ELR (cell line): ENCODE data around the gene KIAA1143.

Experiments used
- DNase-seq: peaks from one replicate; pipeline ENCODE4 v3.0.0-alpha.2; 2015; ENCODE audit warnings: low read depth

The KIAA1143 gene

DNA sequence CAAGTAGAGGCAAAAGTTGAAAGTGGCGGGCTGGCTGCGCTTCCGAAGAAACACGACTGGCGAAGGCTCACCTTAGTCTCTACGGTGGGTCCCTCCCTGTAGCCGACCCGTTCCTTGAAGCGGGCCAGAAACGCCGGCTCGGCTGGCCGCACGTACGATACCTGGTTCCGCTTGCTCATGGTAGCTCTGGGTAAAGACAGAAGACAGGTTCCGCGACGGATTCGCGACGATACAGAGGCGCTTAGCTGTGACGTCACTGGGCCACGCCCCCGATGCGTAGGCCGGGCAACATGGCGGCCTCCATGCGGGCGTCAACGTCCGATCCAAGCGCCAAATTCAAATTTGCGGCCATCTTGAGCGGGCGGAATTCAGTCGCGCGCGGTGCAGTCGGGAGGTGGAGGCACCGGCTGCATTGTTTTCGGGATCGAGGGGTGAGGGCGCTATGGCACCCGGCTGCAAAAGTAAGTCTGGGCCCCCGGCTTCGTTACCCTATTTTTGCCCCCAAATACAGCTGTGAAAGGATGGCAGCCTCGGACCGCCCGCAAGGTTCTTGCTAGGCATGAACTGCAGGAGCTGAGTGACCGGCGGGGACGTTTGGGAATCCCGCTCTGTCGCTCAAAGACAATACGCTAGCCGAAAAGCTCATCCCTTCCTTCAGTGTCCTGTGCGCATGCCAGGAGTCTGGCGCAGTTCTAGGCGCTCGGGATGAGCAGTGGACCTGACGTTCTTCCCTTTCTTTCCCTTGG lies at the start of gene KIAA1143, which contains the start of gene KIF15:
Gene KIAA1143, minus strand, starts transcription at position 196 of the 746 bp plus-strand sequence. Its CDS starts 17 bp downstream, at position 179.
Gene KIF15, plus strand, starts transcription at position 371 of the 746 bp plus-strand sequence. Its CDS starts 72 bp downstream, at position 443.
- DNase-seq = peak; percentile 96

DNA sequence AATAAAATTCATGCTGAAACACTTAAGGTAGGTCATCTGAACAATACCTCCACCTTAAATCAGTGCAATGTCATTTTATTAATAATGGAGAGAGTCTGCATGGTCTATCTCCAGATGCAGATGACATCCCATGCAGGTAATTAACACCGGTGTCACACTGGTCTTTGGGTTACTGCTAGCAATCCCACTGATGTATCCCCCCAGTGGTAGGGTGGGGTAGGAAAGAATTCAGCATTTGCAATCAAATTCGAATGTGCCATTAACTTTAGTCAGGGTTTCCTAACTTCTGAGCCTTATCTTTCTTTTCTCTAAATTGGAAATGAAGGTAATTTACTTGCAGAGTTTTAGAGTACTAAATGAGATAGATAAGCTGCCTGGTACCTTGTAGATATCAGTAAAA lies 44.5 kb upstream of the KIAA1143 start:
- DNase-seq = no peak

DNA sequence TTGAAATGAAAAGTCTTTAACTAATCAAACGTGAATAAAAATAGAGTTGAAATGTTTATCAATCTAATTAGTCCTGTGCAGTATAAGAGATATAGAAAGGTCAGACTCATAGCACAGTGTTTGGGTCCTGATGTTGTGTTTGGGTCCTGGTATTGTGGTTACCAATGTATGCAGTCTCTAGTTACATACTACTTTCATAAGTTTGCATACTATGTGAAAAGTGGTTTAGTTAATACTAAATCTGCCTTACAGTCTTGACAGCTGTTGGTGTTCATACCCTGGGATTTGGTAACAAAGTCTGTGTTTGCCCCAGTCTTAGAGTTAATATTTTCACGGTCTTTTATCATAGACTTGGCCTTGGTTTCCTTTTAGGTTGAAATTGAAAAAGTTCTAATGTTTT lies 41.9 kb upstream of the KIAA1143 start:
- DNase-seq = no peak

DNA sequence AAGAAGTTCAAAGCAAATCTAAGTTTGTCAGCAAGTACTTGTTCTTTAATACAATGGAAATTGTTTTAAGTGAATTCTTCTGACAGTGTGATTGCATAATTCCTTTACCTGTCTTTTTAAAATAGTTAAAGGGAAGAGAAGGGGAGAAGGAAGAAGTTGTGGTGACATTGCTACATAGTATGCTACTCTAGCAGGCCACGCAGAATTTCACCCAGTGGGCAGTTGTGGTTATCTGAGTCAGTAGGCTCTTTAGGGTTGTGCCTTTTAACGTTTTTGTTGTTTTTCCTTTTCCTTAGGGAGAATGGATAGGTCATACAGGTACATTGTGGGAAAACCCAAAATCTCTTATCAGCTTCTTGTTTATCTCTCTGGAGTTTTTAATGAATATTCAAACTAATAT lies 40.6 kb upstream of the KIAA1143 start:
- no peak for DNase-seq

DNA sequence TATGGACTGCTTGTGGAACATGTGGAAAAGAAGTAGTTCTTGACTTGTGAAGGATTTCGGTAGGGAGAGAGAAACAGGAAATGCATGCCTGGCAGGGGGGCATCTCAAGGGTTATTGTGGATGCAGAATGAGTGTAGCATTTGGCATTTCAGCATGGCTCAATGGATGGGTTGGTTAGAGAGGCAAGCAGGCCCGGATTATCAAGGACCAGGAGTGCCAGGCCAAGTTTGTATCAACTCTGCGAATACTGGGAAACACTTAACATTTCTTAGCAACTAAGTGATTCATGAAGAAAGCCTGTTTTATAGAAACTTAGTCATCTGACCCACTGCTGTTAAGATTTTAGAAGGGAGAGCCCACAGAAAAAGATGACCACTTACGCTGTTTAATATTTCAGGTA lies 33.8 kb upstream of the KIAA1143 start:
- DNase-seq = peak; percentile 5

DNA sequence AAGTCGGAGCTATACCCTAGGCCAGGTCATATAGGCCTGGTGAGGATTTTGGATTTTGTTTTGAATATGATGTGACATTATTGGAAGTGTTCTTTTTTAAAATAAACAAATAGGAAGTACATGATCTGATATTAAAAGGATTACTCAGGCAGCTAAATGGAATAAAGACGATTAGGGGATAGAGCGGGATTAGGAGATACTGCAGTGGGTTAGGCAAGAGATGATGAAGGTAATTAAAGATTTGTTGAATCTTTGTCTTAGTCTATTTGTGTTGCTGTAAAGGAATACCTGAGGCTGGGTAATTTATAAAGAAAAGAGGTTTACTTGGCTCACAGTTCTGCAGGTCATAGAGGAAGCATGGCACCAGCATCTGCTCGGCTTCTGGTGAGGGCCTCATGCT lies 21.5 kb upstream of the KIAA1143 start:
- no peak for DNase-seq

DNA sequence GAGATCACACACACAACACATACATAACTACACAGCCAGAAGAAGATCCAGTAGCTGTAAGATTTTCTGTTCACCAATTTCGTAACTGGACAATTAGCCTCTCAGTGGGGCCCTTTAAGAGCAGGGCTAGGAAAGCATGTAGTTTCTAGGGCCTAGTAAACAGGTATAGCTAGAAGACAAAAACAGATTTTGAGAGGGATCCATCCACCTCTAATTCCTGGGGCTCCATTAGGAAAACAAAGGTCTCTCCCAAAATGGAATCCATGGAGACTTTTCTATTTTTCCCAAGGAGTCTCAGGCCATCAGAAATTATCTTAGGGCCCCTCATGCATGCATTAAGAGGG lies 10.7 kb upstream of the KIAA1143 start:
- no peak for DNase-seq

DNA sequence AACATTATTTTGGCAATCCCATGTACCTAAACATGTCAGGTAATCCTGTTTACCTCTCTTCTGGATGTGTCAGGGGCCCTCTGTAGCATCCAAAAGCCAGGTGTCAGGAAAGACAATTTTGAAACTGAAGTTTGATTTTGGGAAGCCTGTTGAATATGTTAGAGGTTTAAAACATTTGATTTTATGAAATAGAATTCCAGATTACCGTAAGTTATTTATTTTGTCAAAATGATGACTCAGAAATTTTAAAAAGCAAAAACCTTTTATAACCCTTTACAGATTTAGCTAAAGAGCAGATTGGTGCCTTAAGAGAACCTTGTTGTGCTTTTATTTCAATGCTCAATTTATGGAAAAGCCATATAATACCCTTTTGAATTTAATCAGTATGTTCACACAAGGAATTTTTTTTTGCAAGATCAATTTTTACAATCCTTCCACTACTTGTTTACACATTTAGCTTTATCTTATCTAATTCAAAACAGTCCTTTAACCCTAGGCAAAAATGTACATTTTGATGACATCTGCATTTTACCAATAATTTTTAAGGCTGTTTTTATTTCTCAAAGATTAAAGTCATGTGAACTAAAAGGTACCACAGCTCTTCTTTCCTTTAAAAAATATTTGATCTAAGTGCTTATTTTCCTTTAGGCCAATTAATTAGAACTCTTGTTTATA lies 10.1 kb upstream of the KIAA1143 start:
- no peak for DNase-seq

DNA sequence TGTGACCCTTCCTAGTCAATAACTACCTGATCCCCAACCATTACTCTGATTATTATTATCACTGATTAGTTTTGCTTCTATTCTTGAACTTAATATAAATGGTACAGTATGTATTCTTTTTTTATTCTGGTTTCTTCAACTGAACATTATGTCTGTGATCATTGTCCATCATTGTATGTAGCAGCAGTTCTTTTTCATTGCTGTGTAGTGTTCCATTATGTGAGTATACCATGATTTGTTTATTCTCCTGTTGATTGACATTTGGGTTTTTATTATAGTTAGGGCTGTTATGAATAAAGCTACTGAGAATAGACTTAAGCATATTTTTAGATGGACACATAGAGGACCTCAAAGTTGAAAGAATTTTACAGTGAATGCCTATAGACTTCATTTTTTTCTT lies 2.8 kb upstream of the KIAA1143 start:
- DNase-seq = no peak

DNA sequence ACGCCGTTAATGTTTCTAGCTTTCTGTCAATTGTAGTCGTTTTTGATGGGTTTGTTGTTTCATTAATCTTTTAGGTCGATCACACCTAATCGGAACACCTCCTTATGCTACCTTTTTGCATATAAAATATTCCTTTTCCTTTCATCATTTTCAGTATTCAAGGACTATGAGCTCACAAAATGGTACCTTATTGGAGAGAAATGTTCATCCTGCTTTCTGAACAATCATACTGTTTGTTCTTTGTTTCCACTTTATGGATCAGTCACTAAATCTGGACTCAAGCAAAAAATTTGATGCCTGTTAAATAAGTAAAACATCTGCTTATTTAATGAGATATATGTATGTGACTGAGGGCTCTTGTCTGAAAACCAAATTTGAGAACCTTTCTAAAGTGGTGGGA lies 1.3 kb upstream of the KIAA1143 start:
- DNase-seq = peak; percentile 1

DNA sequence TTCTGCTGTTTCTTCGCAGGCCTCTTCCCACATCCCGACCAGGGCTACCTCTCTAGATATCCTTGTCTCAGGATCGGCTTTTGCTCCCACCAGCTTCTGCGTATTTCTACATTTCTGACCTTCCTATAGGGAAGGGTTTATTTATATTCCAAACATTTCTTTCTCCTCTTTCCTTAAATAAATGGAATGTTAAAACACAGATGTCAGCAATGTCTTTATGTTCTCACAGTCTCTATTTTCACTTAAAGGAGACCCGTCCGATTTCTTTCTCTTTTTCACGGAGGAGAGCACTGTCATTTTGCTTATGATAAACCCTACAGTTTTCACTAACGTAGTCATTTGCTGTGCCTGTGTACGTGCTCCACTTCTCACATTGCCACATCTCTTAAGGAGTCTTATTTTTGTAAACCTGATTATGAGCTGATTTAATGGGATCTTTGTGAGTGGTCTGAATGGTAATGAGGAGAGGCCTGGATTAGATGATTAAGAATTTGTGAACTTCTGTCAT lies 805 bp upstream of the KIAA1143 start:
- DNase-seq = peak; percentile 36

DNA sequence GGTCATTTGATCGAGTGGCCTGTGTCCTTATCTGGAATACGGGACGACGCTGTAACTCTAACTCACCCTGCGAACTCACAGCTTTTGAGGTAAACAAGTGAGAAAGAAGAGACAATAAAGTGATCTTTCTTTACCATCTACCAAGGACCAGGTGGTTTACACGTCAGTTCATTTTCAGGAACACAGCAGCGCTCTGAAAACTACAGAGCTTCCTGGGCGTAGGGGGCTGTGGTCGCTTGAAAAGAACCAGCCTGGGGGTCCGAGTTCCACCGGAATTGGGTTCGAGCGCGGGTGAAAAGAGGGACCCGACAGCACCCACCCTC lies 357 bp downstream of the KIAA1143 start:
- DNase-seq = peak; percentile 9

DNA sequence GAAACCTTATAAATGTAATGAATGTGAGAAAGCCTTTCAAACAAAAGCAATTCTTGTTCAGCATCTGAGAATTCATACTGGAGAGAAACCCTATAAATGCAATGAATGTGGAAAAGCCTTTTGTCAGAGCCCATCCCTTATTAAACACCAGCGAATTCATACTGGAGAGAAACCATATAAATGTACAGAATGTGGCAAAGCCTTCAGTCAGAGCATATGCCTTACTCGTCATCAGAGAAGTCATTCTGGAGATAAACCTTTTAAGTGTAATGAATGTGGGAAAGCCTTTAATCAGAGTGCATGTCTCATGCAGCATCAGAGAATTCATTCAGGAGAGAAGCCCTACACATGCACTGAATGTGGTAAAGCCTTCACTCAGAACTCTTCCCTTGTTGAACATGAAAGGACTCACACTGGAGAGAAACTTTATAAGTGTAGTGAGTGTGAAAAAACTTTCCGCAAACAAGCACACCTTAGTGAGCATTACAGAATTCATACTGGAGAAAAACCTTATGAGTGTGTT lies 26.7 kb downstream of the KIAA1143 start:
- no peak for DNase-seq

DNA sequence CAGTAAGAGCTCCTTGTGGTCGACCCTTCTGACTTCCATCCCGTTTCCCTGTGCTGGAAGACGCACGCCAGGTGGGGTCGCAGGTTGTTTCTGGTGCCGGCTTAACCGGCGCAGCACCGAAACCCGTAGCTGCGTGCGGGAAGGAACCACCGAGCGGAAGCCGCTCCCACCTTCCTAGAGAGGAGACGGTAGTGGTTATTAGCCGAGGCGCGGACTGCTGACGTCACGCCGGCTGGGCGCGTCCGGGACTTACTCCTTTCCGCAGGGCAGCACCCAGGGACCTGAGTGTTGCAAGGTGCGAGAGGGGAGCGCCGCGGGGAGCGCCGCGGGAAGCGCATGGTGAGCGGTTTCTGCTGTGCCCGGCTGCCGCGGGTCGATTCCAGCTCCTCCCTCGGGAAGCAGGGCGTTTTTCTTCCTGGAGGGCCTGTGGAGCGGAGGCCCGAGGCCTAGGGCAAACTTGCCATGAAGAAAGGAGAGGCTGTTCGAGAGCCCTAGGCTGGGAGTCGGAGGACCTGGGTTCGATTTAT lies 32.0 kb downstream of the KIAA1143 start, which contains the start of gene ZNF501:
Gene ZNF501, plus strand, starts transcription at position 252 of the 527 bp plus-strand sequence. CDS start 4,787 bp downstream, outside the sequence.
- peak; percentile 88 for DNase-seq

DNA sequence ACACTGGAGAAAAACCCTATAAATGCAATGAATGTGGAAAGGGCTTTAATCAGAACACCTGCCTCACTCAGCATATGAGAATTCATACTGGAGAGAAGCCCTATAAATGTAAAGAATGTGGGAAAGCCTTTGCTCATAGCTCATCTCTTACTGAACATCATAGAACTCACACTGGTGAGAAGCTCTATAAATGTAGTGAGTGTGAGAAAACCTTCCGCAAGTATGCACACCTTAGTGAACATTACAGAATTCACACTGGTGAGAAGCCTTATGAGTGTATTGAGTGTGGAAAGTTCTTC lies 39.4 kb downstream of the KIAA1143 start:
- DNase-seq = peak; percentile 1

DNA sequence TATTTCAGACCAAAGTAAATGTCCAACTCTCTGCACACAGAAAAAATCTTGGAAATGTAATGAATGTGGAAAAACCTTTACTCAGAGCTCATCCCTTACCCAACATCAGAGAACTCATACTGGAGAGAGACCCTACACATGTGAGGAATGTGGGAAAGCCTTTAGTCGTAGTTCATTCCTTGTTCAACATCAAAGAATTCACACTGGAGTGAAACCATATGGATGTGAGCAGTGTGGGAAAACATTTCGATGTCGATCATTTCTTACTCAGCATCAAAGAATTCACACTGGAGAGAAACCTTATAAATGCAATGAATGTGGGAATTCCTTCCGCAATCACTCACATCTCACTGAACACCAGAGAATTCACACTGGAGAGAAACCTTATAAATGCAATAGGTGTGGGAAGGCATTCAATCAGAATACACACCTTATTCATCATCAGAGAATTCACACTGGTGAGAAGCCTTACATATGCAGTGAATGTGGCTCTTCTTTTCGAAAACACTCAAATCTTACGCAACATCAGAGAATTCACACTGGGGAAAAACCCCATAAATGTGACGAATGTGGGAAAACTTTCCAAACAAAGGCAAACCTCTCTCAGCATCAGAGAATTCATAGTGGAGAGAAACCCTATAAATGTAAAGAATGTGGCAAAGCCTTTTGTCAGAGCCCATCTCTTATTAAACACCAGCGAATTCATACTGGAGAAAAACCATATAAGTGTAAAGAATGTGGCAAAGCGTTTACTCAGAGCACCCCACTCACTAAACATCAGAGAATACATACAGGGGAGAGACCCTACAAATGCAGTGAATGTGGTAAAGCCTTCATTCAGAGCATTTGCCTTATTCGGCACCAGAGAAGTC lies 40.0 kb downstream of the KIAA1143 start:
- DNase-seq = peak; percentile 20

DNA sequence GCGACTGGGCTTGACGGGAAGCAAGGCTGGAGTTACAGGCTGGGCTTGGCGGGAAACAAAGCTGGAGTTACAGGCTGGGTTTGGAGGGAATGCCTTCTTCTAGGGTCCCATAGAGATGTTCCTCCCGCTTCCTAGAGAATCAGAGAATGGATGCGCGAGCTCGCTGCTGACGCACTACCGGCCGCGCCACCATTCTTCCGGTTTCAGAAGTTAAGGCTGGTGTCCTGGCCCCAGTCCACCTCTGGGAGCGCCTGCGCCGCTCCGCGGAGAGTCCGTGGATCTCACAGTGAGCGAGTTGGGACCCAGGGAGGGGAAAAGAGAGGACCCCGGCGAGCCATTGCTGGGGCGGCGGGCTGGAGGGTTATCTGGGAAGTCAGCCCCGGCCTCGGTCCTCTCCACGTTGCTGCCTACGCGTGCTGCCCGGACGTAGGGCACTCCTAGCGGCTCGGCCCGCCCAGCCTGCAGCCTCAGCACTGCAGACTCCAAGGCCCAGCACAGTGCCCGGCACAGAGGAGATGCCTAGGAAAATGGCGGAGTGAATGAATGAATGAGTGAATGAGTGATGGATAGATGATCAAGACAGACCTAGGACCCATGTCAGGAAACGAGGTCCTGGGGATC lies 48.9 kb downstream of the KIAA1143 start, which contains the start of gene ZNF502:
Gene ZNF502, plus strand, starts transcription at position 206 of the 621 bp plus-strand sequence. CDS start 7,602 bp downstream, outside the sequence.
- DNase-seq = peak; percentile 82
